ENCODE measurements around the gene ADRA2C.

- TF ChIP-seq POLR2A (IDR thresholded peaks at IDR 0.05) (no peak), CTCF (IDR thresholded peaks at IDR 0.05) (no peak)
These were observed 3.9 kb upstream of the ADRA2C start for GRCh38 chr4:3762264-3762663.
